IPS DF 19.7 (cell line): Measurements from ENCODE around the gene B3GALT6.

Experiments used
- DNase-seq: peaks from one replicate; pipeline ENCODE4 v3.0.0-alpha.2; 2013; ENCODE audit warnings: low read depth, low spot score

The B3GALT6 gene

DNA sequence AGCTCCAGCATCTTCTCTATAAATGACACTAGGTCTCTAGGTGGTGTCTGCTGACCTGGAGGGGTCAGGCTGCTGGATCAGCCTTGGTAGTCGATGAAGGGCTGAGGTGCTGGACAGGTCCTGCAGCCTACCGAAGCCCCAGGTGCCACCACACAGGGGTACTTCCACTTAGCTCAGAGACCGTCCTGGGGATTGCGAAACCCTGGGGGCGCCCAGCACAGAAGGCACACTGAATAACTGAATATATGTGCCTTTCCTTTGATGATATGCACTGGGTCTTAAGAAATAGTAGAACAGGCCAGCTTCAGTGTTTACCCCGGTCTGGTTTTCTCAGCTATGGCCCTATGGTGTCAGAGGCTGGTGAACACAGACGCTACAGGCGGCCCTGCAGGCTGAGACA is 30.7 kb downstream of the B3GALT6 start:
- DNase-seq = no peak

DNA sequence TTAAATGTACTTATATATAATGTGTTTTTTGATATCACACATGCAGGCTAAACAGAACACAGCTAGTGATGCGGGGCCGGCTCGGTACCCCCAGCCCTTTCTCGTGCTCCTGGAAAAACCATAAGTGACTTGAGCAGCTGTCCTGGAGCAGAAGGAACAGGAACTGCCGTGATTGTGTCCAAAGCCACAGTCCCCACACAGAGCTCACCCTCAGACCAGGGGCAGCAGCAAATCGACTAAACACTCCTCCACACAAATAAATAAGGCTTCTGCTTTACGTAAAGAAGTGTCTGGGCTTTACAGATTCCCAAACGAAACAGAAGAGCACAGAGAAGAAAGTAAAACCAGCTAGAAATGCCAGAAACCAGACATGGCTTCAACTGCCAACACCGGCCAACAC is 32.0 kb downstream of the B3GALT6 start:
- DNase-seq = no peak

DNA sequence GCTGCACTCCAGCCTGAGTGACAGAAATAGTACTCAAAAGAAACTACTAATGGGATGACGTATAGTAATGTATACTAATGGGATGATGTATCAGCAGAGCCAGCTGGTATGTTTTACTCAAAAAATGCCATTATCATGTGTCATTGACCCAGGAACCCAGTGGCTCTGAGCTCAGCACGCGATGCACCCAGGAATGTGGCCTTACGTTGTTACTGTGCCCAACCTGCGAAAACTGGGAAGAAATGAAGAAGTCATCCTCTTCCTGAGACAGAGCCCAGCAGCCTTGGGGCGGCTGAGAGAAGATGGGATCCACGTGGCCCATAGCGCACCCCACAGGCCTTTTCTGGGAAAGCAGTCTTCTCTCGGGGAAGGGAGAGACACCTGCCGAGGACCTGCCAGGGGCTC is 32.8 kb downstream of the B3GALT6 start:
- no peak for DNase-seq

DNA sequence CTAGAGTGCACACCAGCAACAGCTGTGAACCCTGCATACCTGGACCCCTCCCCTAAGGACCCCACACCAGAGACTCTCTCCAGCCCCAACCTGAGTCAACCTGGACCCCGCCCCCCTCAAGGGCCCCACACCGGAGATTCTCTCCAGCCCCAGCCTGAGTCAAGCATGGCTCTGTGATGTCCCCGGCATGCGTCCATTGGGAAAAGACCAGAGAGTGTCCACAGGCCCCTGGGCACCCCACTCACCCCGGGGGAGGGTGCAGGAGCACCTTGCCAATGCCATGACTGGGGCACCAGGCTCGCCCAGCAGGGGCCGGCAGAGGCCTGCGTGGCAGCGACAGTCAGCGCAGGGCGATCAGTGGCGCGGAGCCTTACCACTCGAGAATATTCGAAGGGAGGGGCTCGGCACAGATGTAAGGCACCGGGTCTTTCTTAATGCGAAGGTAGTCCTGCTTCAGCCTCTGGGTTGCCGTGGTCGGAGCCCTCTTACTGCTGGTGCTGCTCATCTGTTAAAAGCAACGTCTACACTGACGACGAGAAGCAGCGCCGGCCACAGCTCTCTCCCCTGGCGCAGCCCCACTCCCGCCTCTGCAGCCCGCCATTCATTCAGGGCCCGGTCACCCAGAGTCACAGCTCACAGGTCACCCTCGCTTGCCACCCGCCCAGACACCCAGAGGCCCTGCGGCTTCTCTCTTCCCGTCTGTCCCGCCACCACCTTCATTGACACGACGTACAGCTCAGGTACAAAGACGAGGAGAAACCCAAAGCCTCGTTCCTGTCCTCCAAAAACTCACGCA is 35.6 kb downstream of the B3GALT6 start:
- no peak for DNase-seq

DNA sequence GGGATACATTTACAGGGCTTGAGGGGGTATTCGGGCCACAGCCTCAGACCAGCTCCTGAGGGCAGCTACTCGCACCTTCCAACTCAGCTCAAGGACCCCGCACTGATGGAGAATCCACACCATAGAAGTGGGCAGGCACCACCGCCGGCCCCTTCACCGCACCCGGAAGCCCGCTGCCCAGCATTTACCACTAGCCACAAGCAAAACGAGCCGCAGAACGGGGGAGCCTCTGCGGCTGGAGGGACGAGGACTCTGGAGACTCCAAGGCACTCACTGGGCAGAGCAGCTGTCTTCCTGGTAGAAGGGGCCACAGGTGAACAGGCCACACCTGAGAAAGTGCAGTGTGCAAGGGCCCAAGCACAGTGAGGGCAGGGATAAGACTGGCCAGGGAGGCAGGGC is 36.2 kb downstream of the B3GALT6 start:
- no peak for DNase-seq

DNA sequence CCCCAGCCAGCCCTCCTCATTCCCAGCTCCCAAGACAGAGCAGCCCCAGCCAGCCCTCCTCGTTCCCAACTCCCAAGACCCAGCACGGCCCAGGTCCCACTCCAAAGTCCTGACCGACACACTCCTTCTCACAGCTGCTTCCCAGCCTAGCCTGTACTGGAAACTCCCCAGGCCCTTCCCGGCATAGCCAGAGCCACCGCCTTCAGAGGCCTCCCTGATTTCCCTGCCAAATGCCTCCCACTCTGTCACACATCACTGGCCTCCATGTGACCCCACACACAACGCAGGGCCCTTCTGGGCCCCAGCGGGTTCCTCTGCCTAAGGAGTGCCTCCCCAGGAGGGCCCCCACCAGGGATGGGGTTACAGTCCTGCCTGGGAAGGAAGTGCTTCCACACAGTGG is 38.8 kb downstream of the B3GALT6 start:
- no peak for DNase-seq

DNA sequence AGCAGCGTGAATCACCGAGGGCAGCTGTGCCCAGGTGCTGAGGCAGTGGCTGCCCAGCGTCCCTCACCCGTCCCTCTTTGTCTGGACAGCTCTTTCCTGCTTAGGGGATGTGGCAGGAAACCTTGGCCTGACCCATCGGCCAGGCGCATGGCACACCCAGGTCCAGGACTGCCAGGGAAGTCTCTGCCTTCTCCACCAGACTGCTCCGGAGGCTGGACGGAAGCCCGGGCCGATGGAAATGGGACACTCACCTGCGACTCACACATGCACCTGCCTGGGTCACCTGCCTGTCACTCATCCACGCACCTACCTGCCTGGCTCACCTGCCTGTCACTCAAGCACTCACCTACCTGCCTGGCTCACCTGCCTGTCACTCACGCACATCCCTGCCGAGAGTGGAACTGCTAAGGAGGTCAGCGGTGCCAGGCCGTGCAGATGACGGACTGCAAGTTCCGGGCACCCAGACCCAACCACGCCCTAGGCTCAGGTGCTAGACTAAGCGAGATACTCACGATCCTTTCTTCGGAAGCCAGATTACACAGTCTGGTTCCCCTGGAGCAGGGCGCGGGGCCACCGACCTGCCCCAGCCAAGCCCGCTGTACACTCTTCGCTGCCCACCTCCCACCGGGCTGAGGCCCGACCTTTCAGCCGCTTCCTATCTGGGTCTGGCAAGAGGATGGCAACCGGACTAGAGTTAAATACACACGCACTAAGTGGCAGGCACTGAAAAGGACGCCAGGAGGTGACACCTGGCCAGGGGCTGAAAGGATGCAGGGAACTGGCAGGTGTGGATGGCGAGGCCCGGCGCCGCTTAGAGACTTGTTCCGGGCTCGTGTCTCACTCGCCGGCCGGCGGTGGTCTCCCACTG is 40.5 kb downstream of the B3GALT6 start:
- DNase-seq = no peak

DNA sequence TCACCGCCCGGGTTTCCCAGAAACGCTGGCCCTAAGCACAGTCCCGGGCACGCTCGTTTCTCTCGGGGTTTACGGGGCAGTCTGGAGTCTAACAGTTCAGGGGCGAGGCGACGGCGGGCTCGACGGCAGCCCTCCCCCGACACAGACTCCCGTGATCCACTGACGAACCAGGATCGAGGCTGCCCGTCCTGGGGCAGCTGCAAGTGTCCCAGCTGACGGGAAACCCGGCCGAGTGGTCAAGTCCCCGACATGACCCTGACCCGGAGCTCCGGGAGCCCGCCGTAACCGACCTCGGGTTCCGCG is 41.1 kb downstream of the B3GALT6 start:
- DNase-seq = no peak

DNA sequence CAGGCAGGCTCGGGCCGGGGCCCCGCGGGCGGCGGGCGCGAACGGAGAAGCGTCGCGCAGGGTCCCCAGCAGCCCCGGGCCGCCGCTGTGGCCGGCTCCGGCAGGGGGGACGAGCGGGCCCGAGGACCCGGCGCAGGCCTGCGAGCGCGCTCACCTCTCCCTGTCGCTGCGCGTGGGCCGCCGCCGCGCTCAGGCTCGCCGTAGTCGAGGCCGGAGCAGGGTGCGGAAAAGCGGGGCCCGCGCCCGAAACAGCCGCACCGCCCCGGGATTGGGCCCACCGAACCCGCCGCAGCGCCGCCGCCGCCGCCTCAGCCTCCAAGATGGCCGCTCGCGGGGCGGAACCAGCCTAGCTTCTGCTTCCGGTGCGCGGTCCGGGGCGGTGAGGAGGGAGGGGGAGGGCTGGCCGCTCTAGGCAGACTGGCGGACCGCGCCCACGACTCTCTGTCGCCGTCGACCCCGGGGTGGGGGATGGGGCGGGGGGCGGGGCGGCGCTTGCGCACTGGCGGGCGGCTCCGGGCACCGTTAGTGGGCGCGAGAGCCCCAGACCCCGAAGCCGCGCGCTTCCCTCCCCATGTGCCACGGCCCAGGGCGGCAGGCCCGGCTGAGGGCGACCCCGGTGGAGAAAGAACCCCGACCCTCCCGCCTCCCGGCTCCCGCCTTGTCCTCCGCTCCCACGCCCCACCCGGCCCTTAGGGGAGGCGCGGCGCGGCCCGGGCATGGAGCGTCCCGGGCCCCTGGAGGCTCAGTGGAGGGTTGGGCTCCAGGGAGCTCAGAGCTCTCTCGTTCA is 41.7 kb downstream of the B3GALT6 start, which contains the start of gene UBE2J2:
UBE2J2 (minus strand) TSS at position 343 of the 787 bp plus-strand sequence. CDS start 5,862 bp downstream, outside the sequence.
- DNase-seq = peak; percentile 47

DNA sequence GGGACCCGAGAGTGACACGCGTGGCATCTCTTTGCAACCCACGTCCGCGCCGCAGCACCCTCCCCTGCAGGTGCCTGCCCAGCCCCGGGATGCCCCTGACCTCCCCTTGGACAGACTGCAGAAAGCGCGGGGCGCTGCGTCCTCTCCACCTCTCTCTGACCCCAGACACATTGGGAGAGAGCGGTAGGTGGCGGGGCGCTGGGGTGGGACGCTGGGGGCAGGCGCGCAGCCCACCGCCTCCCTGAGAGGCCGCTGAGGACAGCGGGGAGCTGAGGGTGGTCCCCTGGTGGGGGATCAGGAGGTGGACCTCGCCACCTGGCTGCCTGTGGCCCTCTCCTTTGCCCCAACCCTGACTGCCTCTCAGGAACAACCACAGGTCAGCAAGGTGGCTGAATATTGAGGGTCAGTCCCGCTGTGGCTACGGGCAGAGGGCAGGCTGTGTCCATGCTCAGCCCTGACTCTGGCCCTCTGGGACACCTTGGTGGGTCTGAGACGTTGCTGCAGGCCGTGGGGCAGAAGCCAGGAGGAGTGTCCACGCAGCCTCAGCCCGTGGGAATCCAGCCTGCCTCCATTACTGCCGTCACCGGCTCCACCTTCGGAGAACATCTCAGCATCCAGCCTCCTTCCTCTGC is 42.4 kb downstream of the B3GALT6 start:
- DNase-seq = no peak

DNA sequence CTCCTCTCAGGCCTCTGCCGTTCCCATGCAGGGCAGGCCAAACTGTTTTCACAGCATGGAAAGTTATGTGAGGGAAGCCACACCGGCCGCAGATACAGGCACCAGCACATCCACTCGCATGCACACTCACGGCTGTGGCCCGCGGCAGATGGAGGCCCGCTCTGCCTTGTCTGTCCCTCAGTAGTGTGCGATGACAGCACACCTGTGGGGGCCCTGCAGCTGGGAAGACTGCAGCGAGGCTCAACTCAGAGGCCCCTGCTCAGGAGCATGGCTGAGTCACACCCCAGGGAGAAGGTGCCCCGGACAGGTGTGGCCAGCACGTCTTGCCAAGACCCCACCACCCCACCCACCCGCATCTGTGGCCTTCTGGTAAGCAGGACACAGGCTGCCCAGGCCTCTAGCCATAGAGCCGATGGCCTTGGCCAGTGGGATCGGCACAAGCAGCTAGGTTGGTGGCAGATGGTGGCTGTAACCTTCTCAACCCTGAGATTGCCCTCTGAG is 42.9 kb downstream of the B3GALT6 start:
- no peak for DNase-seq

DNA sequence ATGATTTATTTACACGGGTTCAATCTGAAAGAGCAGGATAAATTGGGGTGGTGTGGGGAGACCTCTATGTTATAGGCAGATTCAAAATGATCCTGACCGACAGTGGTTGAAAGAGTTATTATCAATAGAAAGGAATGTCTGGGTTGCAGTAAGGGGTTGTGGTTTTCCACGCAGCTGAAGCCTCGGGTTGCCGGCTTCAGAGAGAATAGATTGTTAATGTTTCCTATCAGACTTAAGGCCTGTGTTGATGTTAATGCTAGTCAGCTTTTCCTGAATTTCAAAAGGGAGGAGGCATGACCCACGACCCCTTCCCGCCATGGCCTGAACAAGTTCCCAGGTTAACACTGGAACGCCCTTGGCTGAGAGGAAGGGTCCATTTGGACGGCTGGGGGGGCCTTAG is 43.8 kb downstream of the B3GALT6 start:
- no peak for DNase-seq

DNA sequence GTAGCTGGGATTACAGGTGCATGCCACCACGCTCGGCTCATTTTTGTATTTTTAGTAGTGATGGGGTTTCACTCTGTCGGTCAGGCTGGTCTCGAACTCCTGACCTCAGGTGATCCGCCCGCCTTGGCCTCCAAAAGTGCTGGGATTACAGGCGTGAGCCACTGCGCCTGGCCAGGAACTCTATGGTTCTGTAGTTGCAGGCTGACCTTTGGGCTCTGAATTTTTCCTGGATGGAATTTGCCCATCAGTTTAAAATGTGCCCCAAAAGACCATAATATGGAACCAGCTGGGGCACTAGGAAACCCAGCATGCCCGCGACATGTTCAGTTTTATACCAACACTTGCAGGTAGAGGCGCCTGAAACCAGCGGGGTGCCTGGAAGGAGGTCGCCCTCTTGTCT is 46.6 kb downstream of the B3GALT6 start:
- DNase-seq = no peak

DNA sequence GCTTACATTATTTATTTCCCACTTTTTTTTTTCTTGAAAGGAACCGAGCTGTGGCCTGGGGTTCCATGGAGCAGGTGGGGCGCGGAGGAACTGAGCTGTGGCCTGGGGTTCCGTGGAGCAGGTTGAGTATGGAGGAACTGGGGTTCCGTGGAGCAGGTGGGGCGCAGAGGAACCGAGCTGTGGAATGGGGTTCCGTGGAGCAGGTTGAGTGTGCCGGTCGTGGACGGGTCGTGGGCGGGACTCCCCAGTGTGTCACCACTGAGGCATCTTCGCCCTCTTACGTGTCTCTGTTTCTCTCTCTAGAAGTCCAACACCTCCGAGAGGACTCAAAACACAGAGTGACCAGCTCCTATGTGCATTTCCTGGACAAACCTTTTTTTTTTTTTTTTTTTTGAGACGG is 47.0 kb downstream of the B3GALT6 start:
- no peak for DNase-seq

DNA sequence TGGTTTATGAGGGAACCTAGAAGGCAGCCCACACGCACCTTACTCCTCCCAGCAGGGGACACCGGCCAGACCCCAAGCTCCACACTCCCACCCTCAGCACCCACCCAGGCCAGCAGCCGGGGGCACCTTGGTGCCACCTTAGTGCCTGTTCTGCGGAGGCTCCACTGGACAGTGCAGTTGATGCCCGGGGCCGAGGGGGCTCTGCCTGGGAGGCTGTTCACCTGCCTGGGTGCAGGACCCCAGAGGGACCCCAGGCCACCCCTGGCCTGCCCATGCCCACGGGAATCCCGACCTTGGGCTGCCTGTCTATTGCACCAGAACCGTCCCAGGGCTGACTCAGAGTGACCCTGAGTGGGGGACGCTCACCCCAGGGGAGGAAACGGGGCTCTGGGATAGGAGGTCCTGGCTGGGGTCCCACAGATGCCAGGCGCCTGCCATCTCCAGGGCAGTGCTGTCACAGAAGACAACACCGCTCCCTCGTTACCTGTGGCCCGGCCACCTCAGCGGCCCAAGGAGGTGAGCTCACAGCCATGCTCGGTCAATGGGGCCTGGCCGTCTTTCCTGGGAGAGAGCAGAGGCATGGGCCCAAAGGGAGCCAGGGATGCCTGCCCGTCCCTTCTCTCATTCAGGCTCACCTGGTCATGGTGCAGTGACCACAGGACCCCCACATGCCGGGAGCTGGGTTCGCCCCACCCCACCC is 48.9 kb downstream of the B3GALT6 start:
- no peak for DNase-seq

DNA sequence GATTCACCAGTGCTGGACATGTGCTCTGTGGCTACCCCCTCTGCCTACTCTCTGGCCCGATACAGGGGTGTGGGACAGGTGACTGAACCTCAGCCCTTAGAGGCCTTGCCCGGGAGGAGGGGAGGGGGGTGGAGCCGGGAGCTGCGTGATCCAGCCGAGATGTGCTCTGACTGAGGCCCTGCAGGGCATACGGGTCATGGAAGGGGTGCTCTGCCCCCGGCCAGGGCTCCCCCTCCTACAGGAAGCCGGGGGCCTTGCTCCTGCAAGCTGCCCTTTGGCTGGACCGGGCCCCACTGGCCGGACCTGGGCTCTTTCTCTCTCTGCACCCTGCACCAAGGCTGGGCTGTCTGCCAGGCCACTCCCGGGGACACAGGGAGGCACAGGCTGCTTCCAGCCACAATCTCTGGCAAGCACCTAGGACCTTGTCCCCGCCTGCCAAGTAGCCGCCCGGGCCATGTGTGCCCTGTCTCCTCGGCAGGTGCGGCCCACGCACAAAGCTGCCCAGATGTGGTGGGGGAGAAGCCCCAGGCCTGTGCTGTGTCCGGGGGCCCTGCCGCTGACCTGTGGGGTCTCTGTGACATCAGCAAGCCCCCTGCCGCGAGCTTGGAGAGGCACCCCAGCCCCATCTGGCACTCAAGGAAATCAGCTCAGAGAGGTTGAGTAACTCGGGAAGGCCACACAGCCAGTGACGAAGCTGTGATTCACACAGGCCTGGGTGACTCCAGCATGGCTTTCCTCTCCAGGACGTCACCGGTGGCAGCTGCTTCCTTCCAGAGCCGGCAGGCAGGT is 49.7 kb downstream of the B3GALT6 start:
- no peak for DNase-seq

DNA sequence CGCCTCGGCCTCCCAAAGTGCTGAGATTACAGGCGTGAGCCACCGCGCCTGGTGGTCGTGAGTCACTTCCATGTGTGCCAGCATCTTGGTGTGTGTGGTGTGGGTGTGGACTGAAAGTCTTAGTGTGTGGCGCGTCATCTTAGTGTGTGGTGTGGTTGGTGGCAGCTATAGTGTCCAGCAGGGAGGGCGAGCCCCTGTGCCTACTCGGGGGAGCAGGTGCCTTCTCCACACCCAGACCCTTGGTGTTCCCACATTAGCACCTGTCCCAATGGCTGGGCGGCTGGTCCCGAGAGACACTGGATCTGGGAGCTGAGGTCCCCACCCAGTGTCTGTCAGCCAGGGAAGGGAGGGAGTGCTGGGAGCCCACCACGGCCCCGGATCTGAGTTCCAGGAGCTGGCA is 51.0 kb downstream of the B3GALT6 start:
- DNase-seq = no peak

DNA sequence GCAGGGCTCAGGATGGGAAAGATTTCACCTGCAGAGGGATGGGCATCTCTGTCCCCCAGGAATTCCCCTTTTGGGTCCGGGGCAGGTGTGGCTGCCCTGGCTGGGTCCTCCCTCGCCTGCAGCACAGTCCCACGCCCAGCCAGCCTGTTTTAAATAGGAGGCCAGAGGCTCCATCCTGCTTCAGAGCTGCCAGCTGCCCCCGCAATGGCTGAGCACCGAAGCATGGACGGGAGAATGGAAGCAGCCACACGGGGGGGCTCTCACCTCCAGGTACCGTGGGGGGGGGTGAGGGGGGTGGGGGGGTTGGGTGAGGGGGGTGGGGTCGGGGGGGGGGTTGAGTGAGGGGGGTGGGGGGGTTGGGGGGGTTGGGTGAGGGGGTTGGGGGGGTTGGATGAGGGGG is 51.8 kb downstream of the B3GALT6 start:
- no peak for DNase-seq
